WTC11 (cell line): ENCODE data around the gene LPP.

Experiments
- AFF4 ChIP-seq: sonication (generic); formaldehyde crosslinking; IDR thresholded peaks from 2 replicates; pipeline ENCODE4 v1.8.1; 2023; ENCODE audit warnings: mild to moderate bottlenecking, missing genetic modification reagents, borderline replicate concordance
- CREB1 ChIP-seq: sonication (generic); formaldehyde crosslinking; IDR thresholded peaks from 2 replicates; pipeline ENCODE4 v1.8.0; 2023; ENCODE audit warnings: mild to moderate bottlenecking, missing genetic modification reagents
- CTCF ChIP-seq: fragments of 200-600 bp; IDR thresholded peaks from 2 replicates; pipeline ENCODE4 v1.8.0; 2022; ENCODE audit warnings: antibody characterized with exemption
- FOXJ3 ChIP-seq: sonication (generic); formaldehyde crosslinking; IDR thresholded peaks from 2 replicates; pipeline ENCODE4 v1.9.0; 2021; ENCODE audit warnings: missing genetic modification reagents, mild to moderate bottlenecking, borderline replicate concordance
- FOXP1 ChIP-seq: sonication (generic); formaldehyde crosslinking; IDR thresholded peaks from 2 replicates; pipeline ENCODE4 v1.8.0; 2022; ENCODE audit warnings: missing genetic modification reagents, mild to moderate bottlenecking, moderate library complexity, borderline replicate concordance
- HMGA2 ChIP-seq: fragments of 250-450 bp; sonication (Bioruptor Pico); IDR thresholded peaks from 2 replicates; pipeline ENCODE4 v1.4.0; 2021; ENCODE audit warnings: mild to moderate bottlenecking, moderate library complexity
- NFYB ChIP-seq: sonication (generic); formaldehyde crosslinking; conservative IDR thresholded peaks from 2 replicates; pipeline ENCODE4 v1.8.0; 2022; ENCODE audit warnings: low read depth, missing genetic modification reagents
- SP1 ChIP-seq: sonication (generic); formaldehyde crosslinking; conservative IDR thresholded peaks from 2 replicates; pipeline ENCODE4 v1.8.1; 2022; ENCODE audit warnings: missing genetic modification reagents
- TCF7 ChIP-seq: sonication (generic); formaldehyde crosslinking; IDR thresholded peaks from 2 replicates; pipeline ENCODE4 v1.8.0; 2022; ENCODE audit warnings: mild to moderate bottlenecking, low read depth, missing genetic modification reagents, moderate library complexity
- ZNF512 ChIP-seq: sonication (generic); formaldehyde crosslinking; IDR thresholded peaks from 2 replicates; pipeline ENCODE4 v1.8.1; 2022; ENCODE audit warnings: missing genetic modification reagents, borderline replicate concordance

GRCh38 chr3:188232656-188233055, 78.7 kb downstream of the LPP start:
- TF ChIP-seq CREB1 (CRISPR knock-in tag) (no peak), TCF7 (CRISPR knock-in tag) (no peak), HMGA2 (no peak), SP1 (CRISPR knock-in tag) (no peak), CTCF (no peak), FOXJ3 (no peak), ZNF512 (no peak), AFF4 (no peak), FOXP1 (no peak), NFYB (CRISPR knock-in tag) (no peak)
